ENCODE measurements around the gene ZNF318. TPM values are rescaled to one million over a fixed set of nuclear protein-coding genes. Genes with fewer than 3 reads are reported as not detected.

The ZNF318 gene
- total RNA-seq, 1 donor from 2014 or later: 159 TPM

GRCh38 chr6:43295456-43295855, 74.0 kb downstream of the ZNF318 start:
- H3K4me3 Mint-ChIP-seq: no peak overlapping the region
- intact Hi-C loops (cut with micrococcal nuclease): no loop called here
- H3K9me3 Mint-ChIP-seq: no peaks in the 10 kb centered on the region
- peaks cover 4% of the 10 kb centered on the region for H3K4me1 Mint-ChIP-seq
- H3K27me3 Mint-ChIP-seq: peaks cover 2% of the 10 kb centered on the region
- ChIA-PET CTCF (no interaction called here), POLR2A (interaction anchor here (0.5 to 0.9 kb wide), 2 partner anchors 22 to 47 kb away, joined by 3 to 8 read pairs; no protein-coding TSS in a partner anchor)
- no peak overlapping the region for H3K27ac Mint-ChIP-seq
- ATAC-seq (ENCODE audit: low read depth) (no peak), DNase-seq (no peak)
- no peak for TF ChIP-seq CTCF (IDR thresholded peaks at IDR 0.05)
- no peaks in the 10 kb centered on the region for H3K36me3 Mint-ChIP-seq (ENCODE audit: low read depth)

DNA sequence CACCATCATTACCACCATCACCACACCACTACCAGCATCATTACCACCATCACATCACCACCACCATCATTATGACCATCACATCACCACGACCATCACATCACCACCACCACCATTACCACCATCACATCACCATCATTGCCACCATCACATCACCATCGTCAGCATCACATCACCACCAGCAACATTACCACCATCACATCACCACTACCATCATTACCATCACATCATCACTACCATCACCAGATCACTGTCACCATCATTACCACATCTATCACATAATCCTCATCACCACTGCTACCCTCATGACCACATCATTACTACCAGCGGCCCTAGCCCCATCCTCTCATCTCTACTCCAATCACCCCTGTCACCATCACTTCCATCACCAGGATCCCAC, 74.9 kb downstream of the ZNF318 start:
- intact Hi-C loops (cut with micrococcal nuclease): no loop called here

DNA sequence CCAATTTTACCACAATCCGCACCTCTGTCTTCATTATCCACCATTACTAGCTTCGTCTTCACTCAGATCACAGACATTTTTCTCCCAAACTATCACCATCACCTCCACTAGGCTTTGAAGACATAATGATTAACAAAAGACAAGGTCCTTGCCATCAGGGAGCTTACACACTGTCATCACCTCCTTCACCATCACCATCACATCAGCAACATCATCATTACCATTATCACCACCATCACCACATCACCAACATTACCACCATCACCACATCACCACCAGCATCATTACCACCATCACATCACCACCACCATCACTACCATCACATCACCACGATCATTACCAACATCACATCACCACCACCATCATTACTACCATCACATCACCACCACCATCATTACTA, 75.7 kb downstream of the ZNF318 start:
- no peak for ATAC-seq (ENCODE audit: low read depth)
- TF ChIP-seq CTCF (IDR thresholded peaks at IDR 0.05): no peak
- H3K4me1 Mint-ChIP-seq: no peaks in the 10 kb centered on the region
- H3K27ac Mint-ChIP-seq: no peak overlapping the region
- H3K36me3 Mint-ChIP-seq (ENCODE audit: low read depth): no peaks in the 10 kb centered on the region
- CTCF ChIA-PET: no interaction called here
- POLR2A ChIA-PET: no interaction called here
- H3K27me3 Mint-ChIP-seq: peaks cover 6% of the 10 kb centered on the region
- H3K9me3 Mint-ChIP-seq: no peaks in the 10 kb centered on the region
- no peak for DNase-seq
- H3K4me3 Mint-ChIP-seq: no peak overlapping the region
- intact Hi-C loops (cut with micrococcal nuclease): no loop called here

More for the DNA sequence above, 74.9 kb downstream of the ZNF318 start:
- H3K4me3 Mint-ChIP-seq: no peak overlapping the region
- peaks cover 2% of the 10 kb centered on the region for H3K27me3 Mint-ChIP-seq
- ChIA-PET CTCF (no interaction called here), POLR2A (no interaction called here)
- no peaks in the 10 kb centered on the region for H3K36me3 Mint-ChIP-seq (ENCODE audit: low read depth)
- no peak for TF ChIP-seq CTCF (IDR thresholded peaks at IDR 0.05)
- no peaks in the 10 kb centered on the region for H3K4me1 Mint-ChIP-seq
- no peaks in the 10 kb centered on the region for H3K9me3 Mint-ChIP-seq
- DNase-seq (no peak), ATAC-seq (ENCODE audit: low read depth) (no peak)
- H3K27ac Mint-ChIP-seq: no peak overlapping the region

- CTCF ChIA-PET: interaction anchor here (1.0 kb wide), 1 partner anchor 16 kb away, joined by 3 read pairs; the partner anchor contains the start of gene CRIP3
- no peak for ATAC-seq (ENCODE audit: low read depth)
- Mint-ChIP-seq H3K4me1 (no peaks in the 10 kb centered on the region), H3K9me3 (no peaks in the 10 kb centered on the region), H3K4me3 (no peak overlapping the region), H3K27ac (no peak overlapping the region), H3K27me3 (peaks cover 6% of the 10 kb centered on the region), H3K36me3 (ENCODE audit: low read depth) (no peaks in the 10 kb centered on the region)
- TF ChIP-seq CTCF (IDR thresholded peaks at IDR 0.05): no peak
- intact Hi-C loops (cut with micrococcal nuclease): no loop called here
- DNase-seq: no peak
- POLR2A ChIA-PET: interaction anchor here (0.7 kb wide), 2 partner anchors 74 to 92 kb away, joined by 3 to 4 read pairs; no protein-coding TSS in a partner anchor
These were observed 76.6 kb downstream of the ZNF318 start for GRCh38 chr6:43292763-43293318.

DNA sequence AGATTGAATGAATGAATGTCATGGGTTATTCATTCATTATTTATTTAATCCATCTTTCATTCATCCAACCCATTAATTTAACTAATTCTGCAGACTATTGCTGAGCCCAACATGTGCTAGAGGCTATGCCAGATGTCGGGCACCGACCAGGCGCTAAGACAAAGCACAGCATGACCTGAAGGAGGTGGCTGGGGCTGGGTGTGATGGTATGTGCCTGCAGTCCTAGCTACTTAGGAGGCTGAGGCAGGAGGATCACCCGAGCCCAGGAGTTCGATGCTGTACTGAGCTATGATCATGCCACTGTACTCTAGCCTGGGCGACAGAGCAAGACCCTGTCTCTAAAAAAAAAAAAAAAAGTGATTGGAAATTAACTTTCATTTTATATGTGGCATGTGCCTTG, 77.1 kb downstream of the ZNF318 start:
- CTCF ChIA-PET: interaction anchor here (1.0 kb wide), 1 partner anchor 16 kb away, joined by 3 read pairs; the partner anchor contains the start of gene CRIP3
- ATAC-seq (ENCODE audit: low read depth): no peak

More for the DNA sequence above, 77.1 kb downstream of the ZNF318 start:
- no peak for DNase-seq
- peaks cover 8% of the 10 kb centered on the region for H3K27me3 Mint-ChIP-seq
- peaks cover 3% of the 10 kb centered on the region for H3K4me1 Mint-ChIP-seq
- H3K4me3 Mint-ChIP-seq: no peak overlapping the region
- H3K36me3 Mint-ChIP-seq (ENCODE audit: low read depth): no peaks in the 10 kb centered on the region
- intact Hi-C loops (cut with micrococcal nuclease): no loop called here
- POLR2A ChIA-PET: interaction anchor here (0.7 kb wide), 2 partner anchors 74 to 92 kb away, joined by 3 to 4 read pairs; no protein-coding TSS in a partner anchor
- no peaks in the 10 kb centered on the region for H3K9me3 Mint-ChIP-seq
- H3K27ac Mint-ChIP-seq: no peak overlapping the region
- no peak for TF ChIP-seq CTCF (IDR thresholded peaks at IDR 0.05)

Data from activated B cell treated with CpG ODN at 0.5 μM for 24 hours (primary cell).